HG03159 (cell line): Measurements from ENCODE around the gene AGRN.
"Not testable (repeated sequence)": the region's sequence is repeated elsewhere in the genome, so short reads cannot be mapped to it uniquely, and the experiment has no call there.

Experiments
- ATAC-seq: cut with Tn5 transposase; IDR thresholded peaks from one replicate; pipeline ENCODE4 v1.9.1; 2021; ENCODE audit warnings: mild to moderate bottlenecking, moderate library complexity; ENCODE audit not compliant: unreplicated experiment

AGRN gene

DNA sequence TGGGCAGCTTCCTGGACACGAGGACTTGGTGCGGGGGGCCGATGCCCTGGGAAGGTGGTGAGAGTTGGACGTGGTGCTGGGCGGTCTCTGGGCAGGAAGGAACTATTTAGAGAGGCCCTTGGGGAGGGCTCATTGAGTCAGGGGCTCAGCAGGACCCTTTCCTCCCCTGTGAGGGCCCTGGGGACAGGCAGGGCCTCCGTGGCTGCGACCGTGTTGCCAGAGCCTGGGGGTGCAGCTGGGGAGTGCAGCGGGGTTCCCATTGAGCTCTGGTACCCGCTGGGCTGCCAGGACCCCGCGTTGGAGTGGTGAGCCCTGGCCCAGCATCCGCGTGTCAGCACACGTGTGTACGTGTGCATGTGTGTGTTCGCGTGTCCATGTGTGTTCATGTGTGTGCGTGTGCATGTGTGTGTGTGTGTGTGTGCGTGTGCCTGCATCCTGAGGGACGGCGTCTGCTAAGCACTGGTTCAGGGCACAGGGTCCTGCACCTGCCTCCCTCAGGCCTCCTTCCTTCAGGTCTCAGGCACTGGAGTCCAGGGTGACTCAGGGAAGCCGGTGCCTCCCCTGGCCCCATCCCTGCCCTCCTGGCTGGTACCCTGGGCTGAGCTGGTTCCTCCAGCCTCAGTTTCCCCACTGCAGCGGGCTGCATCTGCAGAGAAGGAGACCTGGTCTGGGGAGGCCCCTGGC, 43.5 kb downstream of the AGRN start:
- no peak for ATAC-seq

DNA sequence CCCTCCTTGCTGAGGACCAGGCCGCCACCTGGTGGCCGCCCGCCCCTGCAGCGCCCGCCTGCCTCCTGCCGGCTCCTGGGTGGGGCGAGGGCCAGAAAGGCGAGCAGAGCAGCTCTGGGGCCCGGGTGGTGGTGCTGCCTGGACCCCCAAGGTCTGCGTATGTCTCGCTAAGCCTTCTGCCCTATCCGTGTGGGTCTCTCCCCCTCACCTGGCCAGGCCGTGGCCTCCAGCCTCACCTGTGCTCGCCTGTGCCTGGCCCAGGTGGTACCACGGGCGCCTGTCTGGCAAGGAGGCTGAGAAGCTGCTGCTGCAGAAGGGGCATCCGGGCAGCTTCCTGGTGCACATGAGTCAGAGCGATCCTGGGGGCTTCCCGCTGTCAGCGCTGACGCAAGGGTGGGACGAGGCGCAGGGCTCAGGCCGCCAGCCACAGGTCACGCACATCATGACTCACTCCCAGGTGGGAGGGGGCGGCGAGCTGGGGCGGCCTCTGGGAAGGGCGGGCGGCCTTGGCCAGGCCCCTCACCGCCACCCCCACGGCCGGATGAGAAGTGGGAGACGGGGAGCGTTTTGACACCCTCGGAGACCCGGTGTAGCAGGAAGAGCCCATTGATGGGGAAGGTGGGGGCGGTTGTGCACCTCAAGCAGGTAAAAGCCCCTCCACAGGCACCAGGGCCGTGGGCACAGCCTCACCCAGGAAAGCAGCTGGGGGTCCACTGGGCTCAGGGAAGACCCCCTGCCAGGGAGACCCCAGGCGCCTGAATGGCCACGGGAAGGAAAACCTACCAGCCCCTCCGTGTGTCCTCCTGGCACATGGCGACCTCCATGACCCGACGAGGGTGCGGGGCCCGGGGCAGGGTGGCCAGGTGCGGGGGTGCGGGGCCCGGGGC, 44.3 kb downstream of the AGRN start:
- no peak for ATAC-seq

- ATAC-seq = no peak
Measured at GRCh38 chr1:1065265-1065939, 45.5 kb downstream of the AGRN start.

DNA sequence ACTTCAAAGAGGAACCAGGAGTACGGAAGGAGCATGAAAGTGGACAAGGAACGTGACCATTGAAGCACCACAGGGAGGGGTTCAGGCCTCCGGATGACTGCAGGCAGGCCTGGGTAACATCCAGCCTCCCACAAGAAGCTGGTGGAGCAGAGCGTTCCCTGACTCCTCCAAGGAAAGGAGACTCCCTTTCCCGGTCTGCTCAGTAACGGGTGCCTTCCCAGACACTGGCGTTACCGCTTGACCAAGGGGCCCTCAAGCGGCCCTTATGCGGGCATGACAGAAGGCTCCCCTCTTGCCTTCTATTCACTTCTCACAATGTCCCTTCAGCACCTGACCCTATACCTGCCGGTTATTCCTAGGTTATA, 46.0 kb downstream of the AGRN start:
- not testable (repeated sequence) for ATAC-seq

DNA sequence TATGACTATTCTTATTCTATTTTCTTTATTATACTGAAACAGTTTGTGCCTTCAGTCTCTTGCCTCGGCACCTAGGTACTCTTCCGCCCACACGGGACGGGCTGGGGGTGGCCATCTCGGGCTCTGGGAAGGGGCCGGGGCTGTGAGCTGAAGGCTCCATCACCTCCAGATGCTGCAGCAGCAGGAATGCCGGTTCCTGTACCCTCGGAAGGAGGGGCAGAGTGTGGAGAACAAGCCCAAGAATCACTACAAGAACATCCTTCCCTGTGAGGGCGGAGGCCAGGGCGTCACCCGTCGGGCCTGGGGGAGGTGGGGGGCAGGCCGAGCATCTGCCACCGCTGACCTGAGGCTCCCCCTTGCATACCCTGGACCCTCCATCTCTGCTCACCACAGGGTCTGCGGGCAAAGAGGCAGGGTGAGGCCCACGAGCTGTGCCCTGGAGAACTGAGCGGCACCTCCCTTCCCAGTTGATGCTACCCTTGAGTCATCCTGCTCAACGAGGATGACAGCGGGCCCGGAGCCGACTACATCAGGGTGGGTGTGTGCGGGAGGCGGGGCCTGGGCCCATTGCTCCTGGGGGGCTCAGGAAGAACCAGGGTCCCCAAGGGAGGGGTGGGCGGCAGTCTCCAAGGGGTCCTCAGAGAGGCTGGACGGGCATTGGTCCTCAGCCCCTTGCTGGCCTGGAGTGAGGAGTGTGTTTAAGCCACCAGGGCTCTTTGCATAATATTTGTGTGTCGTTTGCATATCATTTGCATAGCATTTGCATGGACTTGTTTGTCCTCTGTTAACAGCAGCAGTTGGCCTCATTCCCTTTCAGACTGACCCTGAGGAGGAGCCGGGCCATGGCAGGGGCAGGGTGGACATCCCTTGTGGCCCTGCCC, 46.7 kb downstream of the AGRN start:
- no peak for ATAC-seq

DNA sequence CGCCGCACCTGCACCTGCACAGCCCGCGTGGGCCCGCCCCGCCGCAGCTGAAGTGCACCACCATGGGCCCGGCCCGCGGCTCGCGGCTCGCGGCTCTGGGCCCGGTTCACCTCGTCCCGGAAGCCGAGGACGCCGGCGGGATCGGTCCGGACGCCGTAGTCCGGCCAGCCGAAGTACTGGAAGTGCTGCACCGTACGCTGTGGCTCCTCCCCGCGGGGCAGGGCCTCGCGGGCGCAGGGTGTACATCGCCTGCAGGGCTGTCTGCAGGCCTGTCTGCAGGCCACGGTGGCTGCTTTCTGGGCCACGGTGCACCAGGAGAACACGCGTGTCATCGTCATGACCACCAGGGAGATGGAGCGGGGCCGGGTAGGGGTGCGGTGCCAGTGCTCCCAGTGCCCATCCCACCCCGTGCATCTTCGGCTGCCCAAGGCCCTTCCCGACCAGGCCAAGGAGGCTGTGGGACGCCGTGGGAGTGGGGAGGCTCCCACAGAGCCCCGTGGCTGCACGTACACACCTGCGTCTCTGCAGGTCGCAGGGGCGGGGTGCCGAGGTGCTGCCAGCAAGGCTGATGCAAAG, 47.5 kb downstream of the AGRN start:
- ATAC-seq = no peak

DNA sequence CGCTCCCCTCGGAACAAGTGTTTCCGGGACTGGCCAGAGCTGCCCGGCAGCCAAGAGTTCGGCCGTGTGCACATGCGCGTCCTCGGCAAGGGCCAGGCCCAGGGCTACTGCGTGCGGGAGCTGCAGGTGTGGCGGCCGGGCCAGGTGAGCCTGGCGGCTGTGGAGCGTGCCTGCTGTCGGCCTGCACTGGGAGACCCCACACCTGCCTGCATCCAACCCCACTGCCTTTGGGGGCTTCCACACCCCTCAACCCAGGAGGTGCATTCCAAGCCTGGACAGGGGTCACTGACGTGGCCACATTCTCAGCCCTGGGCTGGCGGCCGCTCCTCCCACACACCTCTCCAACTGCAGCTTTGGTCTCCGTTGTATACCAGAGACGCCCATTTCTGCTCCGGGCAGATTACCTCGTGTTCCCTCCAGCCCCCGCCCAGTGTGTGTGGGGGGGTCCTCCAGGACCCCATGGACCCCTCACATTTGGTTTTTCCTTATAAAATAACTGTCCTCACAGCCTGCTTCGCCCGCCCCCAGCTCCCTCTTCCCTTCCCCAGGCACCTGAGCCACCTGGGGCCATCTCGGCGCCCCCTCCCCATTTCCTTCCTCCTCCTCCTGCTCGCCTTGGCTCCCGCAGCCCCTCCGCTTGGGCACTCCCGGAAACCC, 48.1 kb downstream of the AGRN start:
- ATAC-seq = no peak

DNA sequence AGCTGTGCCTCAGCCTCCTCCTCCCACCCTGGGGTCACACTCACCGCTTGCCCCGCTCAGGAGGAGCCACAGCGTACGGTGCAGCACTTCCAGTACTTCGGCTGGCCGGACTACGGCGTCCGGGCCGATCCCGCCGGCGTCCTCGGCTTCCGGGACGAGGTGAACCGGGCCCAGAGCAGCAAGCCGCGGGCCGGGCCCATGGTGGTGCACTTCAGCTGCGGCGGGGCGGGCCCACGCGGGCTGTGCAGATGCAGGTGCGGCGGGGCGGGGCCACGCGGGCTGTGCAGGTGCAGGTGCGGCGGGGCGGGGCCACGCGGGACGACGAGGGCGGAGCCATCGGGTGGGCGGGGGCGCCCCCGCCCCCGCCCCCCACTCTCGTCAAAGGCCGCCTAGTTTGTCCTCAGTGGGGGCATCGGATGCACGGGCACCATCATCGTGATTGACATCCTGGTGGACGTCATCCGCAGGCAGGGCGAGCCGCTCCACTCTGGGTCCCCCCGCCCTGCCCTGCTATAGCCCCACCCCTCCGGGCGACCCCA, 48.7 kb downstream of the AGRN start:
- ATAC-seq = no peak

GRCh38 chr1:1069056-1069710, 49.3 kb downstream of the AGRN start:
- ATAC-seq = no peak

DNA sequence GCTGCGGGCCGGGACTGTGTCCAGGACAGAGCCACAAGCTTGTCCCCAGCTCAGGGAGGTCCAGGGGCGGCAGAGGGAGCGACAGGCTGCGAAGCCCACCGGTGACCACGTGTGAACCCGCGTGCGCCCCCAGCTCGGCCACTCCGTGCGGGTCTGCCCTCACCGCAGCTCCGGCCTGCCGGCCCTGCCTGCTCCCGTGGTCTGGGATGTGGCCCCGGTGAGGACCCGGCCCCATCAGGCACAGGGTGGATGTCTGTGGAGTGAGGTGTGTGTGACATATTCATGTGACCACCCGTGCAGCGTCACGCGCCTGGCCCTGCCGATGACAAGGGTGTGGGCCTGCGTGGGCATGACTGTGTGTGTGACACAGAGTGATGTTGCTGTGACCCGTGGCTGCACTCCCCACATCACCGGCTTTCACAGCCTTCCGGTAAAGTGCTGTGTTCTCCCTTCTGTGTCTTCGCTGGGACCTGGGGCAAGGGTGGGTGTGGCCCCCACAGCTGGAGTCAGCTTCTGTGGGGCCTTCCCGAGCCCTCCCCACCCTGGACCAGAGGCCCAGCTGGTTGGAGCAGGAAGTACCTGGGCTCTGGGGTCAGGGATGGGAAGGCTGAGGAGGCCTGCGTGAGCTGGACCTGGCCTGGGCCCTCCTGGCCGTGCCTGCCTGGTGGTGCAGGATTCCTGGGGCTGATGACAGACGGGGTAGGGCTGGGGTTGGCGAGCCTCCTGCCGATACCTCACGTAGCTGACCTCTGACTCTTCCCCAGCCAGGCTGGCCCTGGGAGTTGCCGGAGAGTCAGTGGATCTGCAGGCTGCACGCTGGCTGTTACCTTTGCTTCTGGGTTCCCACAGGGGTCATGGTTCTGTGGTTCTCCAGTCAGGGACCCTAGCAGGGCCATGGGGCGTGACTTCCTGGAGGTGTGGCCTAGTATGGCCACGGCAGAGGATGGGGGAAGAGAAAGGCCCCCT, 50.1 kb downstream of the AGRN start:
- ATAC-seq = no peak

DNA sequence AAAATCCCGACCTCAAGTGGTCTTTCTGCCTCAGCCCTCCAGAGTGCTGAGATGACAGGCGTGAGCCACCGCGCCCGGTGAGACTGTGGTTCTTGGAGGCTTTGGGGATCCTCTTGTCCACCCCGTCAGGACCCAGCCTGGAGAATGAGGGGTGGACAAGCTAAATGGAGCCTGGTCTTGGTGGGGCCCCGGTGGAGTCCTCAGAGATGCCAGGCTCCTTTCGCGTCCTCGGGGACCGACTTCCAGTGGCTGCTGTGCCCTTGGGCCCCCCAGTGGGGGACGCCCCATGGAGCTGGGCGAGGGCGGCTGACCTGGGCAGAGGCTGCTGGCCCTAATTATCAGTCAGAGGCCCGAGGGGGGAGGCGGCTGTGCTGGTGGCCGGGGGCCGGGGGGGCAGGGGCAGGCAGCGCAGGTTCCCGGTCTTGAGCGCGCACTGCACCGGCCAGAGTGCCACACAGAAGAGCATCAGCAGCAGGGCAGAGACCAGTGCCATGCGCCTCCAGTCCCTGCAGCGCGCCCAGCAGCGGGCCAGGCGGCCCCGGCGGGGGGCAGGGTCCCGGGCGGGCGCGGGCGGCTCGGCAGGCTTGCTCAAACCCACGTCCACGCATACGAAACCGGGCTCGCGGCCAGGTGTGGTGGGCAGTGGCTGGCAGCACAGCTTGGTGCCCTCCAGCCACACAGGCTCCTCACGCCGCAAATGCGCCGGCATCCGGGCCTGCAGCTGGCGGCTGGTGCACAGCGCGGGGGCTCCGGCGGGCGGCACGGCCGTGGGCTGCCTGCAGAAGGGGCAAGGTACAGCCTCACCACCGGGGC, 51.8 kb downstream of the AGRN start:
- ATAC-seq = no peak

GRCh38 chr1:1072299-1072848, 52.5 kb downstream of the AGRN start:
- no peak for ATAC-seq

- ATAC-seq = no peak
Measured at GRCh38 chr1:1072849-1073742, 53.2 kb downstream of the AGRN start.

- no peak for ATAC-seq
Measured at GRCh38 chr1:1073743-1074587, 54.0 kb downstream of the AGRN start, which contains the start of gene RNF223. Gene RNF223, minus strand, starts transcription at chr1:1074306. Its CDS starts 1,740 bp downstream, at chr1:1072566.

- ATAC-seq = no peak
Measured at GRCh38 chr1:1074631-1075147, 54.8 kb downstream of the AGRN start.
